Fibroblast of pulmonary artery (primary cell): ENCODE measurements around the gene PPP1R1C.

Experiments
- DNase-seq: peaks from one replicate; pipeline ENCODE4 v3.0.0-alpha.2; 2010; ENCODE audit warnings: low read depth
- H3K4me3 ChIP-seq: replicated peaks from 2 replicates; pipeline ENCODE4 v1.5.1; 2011; ENCODE audit warnings: low read depth, mild to moderate bottlenecking, control low read depth, low read length, moderate library complexity
- CTCF ChIP-seq: IDR thresholded peaks from 2 replicates; pipeline ENCODE4 v1.5.1; 2011; ENCODE audit warnings: mild to moderate bottlenecking, control low read depth, low read length, inconsistent platforms; ENCODE audit errors: missing control alignments

Gene PPP1R1C

DNA sequence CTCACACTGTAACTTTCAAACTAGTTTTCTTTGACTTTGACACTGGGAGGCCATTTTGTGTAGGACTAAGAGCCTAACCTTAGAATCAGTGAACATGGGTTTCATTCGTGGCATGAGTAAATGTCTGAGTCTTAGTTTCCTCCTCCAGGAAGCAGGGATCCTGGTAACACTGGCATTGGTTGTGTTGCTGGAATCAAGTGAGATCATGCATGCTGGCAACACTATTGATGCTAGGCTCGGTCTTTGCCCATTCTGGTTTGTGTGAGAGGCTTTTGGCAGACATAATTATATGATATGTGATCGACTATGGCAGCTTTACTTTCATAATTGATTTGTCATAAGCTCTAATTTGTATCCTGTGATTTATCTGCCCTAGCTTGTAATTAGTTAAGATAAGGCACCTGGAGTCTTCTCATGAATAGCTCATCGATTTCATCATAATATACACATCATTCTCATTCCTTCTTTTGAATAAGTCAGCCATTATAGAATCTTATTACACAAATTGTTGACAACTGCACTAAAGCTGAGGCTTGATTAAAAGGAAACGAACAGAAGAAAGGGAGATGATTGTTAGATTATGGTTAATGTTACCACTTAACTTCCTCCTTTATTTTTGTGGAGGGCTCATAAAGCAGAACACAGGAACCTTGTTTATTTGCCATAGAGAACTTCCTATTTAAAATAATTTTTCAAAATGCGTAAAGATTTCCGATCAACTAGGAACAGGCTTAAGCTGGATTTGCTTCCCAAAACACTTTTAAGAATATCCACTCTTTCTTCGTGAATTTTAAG lies 12.6 kb downstream of the PPP1R1C start:
- TF ChIP-seq CTCF, result no peak
- no peak for DNase-seq
- no peak overlapping the region for H3K4me3 ChIP-seq

- H3K4me3 ChIP-seq, result no peak overlapping the region
- no peak for TF ChIP-seq CTCF
- DNase-seq, result no peak
Measured at GRCh38 chr2:181998891-181999654, 13.4 kb downstream of the PPP1R1C start.

DNA sequence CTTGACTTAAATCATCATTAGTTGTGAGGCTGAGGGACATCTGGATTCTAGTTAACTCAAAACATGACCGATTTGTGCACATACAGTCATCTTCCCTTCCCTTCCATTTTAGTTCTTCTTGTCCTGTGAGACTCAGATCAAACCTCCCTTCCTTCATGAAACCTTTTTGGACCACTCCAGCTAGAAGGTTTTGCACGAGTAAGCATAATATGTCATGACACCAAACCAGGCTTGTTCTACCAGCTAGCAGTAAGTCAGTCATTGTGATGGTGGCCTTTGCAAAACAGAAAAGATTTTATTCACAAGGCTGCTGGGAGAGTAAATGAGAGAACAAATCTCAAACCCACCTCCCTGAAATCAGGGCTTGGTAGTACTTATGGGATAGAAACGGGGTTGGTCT lies 14.3 kb downstream of the PPP1R1C start:
- no peak for TF ChIP-seq CTCF
- no peak overlapping the region for H3K4me3 ChIP-seq
- DNase-seq, result no peak

- no peak overlapping the region for H3K4me3 ChIP-seq
- DNase-seq, result no peak
- TF ChIP-seq CTCF, result no peak
Measured at GRCh38 chr2:182004945-182005520, 19.4 kb downstream of the PPP1R1C start.

- H3K4me3 ChIP-seq, result no peak overlapping the region
- no peak for TF ChIP-seq CTCF
- DNase-seq, result no peak
Measured at GRCh38 chr2:182006595-182007341, 21.1 kb downstream of the PPP1R1C start.

GRCh38 chr2:182014284-182014683 lies 28.6 kb downstream of the PPP1R1C start:
- no peak for DNase-seq
- H3K4me3 ChIP-seq, result no peak overlapping the region
- TF ChIP-seq CTCF, result no peak
